GM18519 (cell line): ENCODE data around the gene B9D1.
A peak's percentile ranks its signal among the peaks of the same experiment; 100 is the strongest.

ENCODE experiments used
- ATAC-seq: cut with Tn5 transposase; IDR thresholded peaks from one replicate; pipeline ENCODE4 v1.9.1; 2021; ENCODE audit warnings: mild to moderate bottlenecking, moderate library complexity; ENCODE audit not compliant: unreplicated experiment, low FRiP score

Gene B9D1

DNA sequence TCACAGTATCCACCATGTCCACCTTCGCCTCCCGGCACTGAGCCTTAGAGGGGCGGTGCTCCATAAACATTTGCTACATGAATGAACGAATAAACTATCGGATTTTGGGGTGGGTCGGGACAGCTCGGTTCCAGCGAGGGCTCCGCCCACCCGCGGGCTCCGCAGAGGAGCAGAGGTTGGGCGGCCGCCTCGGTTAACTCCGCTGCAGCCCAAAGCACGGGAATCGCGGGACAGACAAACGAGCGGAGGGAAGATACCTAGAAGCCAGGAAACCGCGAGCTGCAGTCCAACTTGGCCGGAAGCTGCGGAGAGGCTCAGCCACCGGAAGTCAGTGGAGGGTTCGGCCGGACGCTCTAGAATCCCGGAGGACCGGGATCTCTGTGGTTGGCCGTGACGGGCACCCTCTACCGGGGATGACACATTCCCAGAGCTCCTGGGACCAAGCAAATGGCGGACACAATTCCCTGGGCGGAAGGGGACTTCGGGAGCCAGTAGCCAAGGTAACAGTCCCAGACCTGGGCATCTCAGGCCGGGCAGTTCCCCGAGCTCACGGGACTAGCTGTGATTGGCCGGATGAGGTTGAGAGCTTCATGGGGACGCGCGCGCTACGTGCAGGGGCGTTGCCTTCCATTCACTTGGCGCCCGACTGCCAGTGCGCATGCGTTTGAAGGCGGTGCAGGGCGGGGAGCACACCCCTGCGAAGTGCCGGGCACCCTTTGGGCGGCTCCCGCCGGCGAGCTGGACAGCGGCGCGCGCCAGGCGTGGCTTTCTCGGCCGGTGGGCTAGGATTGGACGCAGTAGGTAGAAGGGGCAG is 15.3 kb upstream of the B9D1 start:
- ATAC-seq, result peak; percentile 89

DNA sequence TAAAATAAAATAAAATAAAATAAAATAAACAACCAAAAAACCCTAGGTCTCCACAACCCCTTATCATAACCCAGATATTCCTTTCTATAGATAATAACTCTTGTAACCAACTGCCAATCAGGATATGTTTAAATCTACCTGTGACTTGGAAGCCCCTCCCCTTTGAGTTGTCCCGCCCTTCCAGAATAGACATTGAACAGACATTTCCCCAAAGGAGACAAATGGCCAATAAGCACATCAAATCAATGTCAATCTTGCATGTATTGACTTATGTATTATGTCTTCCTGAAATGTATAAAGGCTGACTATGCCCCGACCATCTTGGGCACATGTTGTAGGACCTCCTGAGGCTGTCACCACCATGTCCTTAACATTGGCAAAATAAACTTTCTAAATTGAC is 14.3 kb upstream of the B9D1 start:
- ATAC-seq, result no peak

DNA sequence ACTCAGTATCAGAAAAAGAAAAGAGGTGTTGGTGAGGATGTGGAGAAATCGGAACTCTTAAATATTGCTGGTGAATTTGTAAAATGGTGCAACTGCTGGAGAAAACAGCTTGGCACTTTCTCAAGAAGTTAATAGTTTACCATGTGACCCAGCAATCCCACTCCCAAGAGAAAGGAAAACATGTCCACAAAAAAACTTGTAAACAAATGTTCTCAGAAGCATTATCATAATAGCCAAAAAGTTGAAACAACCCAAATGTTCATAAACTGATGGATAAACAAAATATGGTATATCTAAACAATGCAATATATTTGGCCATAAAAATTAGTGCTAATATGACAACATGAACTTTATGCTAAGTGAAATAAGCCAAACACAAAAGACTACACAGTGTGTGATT is 13.2 kb upstream of the B9D1 start:
- no peak for ATAC-seq

DNA sequence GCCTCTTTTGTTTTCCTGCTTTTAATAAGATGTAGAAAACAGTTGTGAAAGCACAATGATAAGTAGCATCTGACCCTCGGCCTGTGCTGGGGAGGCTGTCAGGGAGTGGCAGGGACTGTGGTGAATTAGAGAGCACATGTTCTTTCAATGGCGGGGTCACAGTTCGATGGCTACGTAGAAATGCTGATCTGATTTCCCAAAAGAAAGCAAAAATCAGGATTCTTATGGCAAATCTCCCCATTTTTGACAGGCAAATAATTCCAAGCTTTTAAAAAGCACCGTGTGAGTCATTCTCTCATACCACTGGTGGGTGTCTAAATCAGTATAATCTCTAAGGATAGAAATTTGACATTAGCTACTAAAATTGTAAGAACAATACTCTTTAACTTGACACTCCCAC is 11.6 kb upstream of the B9D1 start:
- no peak for ATAC-seq

DNA sequence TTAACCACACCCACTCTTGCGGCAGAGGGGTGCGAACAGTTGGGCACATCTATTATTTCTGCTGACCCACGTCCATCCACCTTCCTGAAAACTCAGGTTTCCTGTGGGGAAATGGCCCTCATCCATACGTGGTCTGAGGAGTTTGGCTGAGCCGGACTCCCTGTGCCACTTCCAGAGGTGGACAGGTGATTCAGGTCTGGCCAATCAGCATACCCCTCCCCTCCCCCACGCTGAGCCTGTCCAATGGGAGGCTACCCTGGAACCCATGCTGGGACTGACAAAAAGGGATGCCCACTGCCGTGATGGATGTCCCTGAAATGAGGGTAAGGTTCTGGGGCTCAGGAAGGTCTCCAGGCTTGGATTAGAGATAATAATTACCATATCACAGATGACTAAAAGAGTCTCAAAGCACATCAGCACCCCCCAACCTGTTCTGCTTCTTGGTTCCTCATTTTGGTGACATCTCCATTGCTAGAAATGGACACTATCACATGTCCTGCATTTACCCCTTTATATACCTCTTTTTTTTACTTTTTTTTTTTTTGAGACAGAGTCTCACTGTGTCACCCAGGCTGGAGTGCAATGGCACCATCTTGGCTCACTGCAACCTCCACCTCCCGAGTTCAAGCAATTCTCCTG is 10.5 kb upstream of the B9D1 start:
- no peak for ATAC-seq

DNA sequence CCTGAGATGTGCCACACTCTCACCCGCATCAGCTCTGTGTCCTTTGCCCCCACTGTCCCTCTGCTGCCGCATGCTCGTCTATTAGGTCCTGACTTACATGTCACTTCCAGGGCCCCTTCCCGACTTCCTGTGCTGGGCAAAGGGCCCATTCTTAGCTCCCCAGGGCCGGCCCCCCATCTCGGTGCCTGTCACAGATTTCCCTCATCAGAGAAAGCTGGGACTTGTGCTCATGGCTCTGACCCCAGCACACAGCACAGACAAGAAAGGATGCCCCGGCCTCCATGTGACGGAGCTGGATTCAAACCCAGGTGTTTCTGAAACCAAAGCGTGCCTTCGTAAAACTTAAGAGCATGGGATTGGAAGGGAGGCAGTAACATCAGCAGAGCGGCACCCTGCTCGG is 9.9 kb upstream of the B9D1 start:
- ATAC-seq, result no peak

DNA sequence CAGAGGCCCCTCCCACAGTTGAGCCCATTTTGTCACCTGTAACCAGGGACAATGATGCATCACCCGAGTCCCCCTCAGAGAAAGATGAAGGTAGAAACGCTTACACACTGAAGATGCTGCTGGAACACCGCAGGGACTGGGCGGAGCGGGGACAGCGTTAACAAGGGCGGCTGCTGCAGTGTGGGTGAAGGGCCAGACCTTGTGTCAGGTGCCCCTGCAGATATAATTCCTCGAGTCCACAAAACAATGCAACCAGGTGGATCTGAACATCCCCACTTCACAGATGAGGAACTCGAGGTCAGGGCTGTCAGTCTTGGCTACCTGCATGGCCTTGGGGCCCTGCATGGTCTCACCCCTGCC is 9.5 kb upstream of the B9D1 start:
- ATAC-seq, result no peak

DNA sequence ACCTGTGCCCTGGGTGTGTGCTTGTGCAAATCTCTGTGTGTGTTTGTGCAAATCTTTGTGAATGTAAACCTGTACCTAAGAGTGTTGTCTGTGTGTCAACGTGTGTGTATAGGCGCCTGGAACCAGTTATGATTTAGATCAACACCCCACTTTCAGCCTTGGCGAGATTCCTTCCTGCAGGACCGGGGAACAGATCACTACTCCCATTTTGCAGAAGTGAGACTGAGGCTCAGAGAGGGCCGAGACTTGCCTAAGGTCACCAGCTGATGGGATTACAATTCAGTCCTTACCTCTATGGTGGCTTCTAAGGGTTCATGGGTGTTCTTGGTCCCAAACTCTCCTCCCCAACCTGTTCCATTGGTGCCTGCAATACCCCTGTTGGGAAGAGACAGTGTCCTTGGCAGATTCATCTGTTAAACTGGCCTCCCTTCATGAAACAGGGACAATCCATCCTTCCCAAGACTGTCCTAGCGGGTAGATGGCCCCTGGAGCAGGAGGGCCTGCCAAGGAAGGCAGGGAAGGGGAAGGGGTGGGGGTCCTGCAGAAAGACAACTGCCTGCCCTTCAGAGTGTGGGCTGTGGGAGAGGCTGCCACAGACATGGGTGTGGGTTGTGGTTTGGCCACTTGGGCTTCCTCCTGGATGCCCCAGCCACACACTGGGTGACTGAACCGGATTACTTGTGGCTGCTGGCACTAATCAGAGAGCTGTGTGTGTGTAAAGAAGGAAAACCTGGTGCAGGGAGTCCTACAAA is 8.9 kb upstream of the B9D1 start:
- ATAC-seq, result no peak

DNA sequence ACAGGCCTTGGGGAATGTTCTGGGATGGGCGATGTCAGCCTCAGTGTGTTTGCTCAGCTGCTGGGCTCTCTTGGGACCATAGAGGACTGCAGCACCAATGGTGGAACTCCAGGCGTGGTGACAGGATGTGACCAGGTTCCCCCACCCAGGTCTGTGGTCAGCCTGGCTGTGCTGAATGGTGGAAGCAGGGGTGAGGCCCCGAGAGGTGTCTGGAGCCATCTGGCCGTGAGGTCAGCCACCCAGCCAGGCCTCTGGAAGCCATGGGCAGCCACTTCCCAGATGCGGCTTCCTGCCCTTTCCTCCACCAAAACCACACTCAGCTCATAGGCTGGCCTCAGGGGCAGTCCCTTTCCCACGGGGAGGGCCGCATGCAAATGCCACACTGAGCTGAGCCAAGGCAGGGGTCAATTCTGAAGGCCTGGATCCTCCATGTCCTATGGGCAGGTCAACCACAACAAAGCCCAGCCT is 8.0 kb upstream of the B9D1 start:
- no peak for ATAC-seq

DNA sequence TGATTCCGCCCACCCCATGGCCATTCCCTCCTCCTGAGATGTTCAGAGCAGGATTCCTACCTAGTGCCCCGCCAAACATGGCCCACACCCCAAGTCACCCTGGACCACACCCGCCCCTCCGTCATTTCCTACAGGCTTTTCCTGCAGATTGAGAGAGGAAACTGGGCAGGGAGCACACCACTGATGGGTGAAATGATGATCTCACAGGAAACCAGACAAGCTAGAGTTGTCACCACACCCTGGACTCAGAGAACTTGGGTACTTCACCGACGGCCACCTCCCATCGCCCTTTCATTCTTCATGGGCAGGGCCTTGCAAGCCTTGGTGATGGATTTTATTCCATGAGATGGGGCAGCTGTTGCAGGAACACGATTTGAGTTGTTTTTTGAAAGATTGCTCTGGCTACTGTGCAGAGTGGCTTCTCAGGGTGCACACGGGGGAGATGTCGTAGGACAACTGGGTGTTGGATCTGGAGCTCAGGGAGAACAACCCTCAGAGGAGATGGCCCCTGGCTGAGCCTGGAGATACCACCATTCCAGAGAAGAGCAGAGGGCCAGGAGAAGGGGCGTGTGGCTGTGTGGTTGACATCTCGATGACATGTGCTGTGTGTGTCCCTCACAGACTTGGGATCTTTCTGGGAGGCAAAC is 7.4 kb upstream of the B9D1 start:
- no peak for ATAC-seq

DNA sequence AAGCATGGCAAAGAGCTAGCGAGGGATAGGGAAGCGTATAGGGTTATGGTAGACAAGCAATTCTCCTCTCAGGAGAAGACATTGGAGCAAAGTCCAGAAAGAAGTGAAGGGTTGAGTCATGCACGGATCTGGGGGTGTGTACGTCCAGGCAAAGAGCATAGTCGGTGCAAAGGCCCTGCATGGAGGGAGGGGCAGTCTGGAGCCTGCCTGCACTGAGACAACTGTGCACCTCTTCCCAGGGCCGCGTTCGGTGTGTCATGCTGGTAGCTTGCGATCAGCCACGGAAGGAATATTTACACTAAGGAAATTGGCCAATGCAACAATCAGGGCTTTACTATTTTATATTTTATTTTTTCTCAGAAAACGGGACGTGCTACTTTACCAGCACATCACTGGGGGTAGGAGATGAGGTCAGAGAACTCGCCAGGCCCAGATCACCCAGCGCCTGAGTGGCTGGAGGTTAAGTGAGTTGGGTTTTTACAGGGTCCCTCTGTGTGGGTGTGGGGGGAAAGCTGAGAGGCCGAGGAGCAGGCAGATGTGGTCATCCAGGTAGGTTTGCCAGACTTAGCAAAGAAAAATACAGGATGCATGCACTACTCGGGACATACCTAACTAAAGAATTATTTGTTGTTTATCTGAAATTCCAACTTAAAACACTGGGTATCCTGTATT is 6.7 kb upstream of the B9D1 start:
- no peak for ATAC-seq

DNA sequence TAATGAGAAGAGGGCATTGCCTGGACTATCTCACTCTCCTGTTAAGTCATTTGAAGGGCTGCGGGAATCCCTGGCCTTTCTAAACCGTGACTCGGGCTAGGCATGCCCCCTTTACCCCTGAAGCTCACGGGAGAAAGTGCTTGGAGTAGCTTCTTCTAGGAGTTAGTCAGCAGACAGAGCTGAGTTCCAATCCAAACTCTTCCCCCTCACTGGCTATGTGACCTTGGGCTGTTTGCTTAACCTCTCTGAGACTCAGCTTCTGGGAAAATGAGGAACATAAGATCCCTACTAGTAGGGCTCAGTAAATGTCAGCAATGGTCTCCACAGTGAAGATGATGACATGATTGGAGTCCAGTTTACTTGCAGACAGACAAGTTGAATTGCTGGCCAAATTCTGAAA is 5.7 kb upstream of the B9D1 start:
- no peak for ATAC-seq

DNA sequence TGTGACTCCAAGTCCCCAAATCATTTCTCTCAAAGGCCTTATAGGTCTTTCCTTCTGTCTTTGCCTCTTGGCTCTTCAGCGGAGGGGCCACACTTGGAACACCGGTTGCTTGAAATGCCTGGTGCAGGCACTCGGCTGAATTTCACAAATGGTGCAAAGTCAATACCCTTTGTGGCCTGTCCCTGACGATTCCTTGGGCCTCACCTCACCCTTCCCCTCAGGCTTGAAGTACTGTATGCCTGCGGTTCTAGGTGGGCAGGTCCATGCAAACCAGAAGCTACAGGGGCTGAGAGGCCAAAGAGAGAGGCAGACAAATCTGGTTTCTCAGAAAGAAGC is 4.1 kb upstream of the B9D1 start:
- ATAC-seq, result no peak

DNA sequence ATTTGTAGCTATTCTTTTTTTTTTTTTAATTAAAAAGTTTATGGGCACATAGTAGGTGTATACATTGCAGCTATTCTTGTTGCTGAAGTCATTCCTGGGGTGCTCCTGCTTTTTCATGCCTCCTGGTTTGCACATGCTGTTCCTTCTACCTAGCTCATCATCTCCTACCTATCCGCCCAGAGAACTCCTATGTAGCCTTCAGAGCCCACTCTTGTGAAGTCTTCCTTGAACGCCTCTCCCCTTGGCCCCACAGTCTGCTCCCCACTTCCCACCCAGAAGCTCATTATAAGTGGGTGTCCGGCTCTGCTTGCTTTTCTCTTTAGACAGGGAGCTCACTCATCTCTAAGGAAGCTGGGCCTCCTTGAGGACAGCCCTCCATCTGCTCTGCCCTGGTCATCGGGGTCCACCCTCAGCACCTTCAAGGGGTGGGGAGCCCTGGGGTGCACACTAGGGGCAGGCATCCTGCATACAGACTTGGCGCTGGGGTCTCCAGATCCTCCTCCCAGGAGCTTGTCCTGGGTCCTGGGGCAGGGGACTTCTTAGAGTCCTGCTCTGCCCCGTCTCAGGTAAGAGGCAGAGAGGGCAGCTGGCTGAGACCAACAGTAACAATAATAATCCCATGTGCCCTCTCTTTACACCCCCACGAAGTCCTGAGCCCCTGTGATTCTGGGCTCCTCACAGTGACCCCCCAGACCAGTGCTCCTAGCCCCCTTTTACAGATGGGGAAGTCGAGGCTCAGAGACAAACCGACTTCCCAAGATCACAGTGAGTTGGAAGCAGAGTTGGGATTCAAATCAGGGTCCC is 3.5 kb upstream of the B9D1 start:
- no peak for ATAC-seq

DNA sequence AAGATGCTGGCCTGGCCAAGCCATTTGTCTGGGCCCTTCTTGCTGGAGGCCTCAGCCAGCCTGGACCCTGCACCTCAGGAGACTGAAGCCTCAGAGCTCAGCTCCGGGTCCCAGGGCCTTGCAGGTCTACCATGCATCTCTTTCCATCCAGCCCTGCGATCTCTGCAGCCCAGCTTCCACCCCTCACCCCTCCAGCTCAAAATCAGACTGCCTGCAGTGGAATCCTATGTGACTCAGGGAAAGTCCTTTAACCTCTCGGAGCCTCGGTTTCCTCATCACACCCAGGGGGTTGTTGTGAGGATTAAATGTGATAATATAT is 2.9 kb upstream of the B9D1 start:
- ATAC-seq, result no peak

DNA sequence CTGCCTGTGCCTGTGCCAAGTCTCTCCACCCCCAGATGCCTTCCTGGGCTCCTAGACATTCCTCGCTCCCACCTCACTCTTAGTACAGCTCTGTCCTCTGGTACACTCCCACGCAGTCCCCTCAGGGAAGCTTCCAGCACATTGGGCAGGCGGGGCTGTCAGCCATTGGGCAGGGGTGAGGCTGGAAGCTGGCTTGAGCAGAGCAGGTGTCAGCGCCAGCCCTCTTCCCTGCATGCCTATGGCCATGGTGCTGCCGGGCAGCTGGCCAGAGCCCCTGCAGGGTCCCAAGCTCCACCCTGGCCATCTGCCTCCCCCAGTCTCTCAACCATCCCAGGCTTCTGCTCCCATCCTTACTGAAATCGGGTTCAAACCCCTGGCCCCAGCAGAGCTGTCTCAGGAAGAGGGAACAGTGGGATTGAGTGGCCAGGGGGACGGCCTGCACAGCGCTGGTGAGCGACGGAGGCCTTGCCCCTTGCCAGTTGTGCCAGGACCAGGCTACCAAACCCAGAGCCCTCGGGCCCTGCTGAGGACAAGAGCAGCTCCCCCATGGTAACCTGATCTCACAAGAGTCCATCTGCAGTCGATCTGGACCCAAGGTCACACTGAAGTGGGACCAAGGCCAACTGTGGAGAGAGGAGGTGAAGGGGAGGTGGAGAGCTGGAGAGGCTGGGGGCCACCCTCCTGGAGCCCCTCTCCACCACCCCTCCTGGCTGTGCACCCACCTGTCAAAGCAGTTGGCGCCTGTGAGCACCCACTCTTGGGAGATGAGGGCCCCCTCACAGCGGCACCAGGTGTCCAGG is 2.4 kb upstream of the B9D1 start:
- no peak for ATAC-seq

DNA sequence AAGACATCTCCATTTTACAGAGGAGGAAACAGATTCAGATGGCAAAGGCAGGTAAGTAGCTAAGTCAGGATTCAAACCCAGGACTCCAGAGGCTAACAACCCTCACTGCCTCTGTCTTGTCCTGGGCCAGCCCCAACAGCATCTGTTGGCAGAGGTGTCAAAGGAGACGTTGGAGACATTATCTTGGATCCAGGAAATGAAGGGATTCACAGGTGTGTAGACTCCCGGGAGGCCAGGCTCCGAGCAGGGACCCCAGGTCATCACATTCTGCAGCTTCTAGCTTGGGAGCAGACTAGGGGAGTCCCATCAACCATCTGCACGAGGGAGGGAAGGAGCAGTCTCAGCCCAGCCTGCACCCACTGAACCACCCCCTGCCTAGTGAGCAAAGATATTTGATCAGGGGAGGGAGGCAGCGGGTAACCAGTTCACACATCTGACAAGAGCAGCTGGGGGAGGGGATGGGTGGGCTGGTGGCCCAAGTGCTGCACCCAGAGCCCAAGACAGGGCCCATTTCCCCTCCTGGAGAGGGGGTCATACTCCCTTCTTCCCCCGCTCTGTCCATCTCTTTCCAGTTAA is 1.0 kb upstream of the B9D1 start:
- no peak for ATAC-seq

DNA sequence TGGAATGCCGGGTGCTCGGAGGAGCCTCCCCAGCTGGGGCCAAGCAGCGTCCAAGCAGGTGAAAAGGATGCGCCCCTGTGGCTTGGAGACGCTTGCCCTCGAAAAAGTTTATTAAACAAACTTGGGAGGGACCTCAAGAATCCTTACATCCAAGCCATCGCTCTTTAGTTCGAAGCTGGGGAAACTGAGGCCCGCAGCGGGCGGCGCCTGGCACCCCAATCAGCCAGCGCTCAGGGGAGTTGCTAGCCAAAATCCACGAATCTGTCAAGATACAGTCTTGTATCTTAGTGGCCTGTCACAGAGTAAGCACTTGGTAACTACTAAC is 553 bp upstream of the B9D1 start:
- no peak for ATAC-seq

DNA sequence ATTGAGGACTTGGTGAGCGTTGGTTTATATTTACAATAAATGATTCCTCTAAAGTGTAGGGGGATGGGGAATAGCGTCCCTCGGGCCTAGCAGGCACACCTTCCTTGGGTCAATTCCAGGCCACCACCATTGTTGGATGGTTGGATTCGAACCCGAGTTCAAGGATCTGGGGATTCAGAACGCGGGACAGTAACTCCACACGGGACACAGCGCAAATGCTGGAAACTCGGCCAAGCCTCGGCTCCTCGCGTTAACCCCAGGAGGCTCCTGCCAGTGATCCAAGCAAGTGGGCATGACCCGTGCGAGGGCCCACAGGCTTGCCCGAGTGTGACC is 613 bp downstream of the B9D1 start:
- ATAC-seq, result no peak
